Measurements from ENCODE around the gene PLA2G4A.

The PLA2G4A gene

DNA sequence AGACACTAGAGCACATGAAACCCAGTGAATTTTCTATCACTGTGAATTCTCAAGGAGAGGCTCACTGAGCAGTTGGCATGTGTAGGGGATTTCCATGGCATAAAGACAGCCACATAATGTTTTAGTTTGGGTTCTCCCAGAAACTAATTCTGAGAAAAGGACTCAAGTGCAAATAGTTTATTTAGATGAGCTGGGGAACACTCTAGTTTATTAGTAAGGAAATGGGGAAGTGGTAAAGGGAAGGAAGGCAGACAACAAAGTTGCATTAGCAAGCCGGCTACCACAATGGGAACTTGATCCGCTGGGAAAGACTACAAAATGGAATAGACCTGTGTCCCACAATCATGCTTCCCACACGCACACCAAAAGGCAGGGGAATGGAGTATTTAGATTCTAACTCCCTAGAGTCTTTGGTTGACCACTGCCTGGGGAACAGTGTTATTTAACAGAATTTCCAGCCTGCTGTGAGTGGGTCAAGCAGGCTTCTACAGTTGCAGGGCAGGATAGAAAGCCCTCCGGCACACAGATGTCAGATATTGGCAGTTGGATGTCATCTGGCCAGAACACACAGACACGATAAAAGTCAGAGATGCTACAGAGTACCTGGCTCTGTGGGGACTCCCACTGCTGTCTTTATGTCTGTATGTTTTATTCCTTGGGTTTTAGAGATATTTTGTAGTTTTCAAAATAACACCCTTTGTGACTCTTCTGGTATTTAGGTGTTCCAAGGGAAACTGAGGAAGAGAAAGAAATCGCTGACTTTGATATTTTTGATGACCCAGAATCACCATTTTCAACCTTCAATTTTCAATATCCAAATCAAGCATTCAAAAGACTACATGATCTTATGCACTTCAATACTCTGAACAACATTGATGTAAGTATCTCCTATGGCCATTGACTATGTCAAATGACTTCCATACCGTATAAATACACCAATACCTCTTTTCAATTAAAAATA lies 150.1 kb downstream of the PLA2G4A start:
- no peak for ATAC-seq
- DNase-seq, result no peak

DNA sequence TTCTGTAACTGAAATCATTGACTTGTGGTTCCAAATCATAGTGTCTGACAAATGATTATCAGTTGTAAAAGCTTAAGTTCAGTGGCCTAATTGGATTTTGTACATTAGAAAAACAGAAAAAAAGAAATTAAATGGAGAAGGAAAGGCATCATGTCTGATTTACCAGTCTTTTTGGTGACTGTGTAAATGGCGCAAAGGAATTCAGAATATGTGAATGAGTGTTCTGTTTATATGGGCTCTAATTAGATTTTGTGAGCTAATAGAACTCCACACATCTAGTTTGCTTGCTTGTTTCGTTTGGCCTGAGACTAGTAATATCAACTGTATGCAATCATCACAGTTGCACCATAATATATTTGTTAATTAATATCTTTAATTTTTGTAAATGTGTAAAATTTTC lies 151.7 kb downstream of the PLA2G4A start:
- ATAC-seq, result no peak
- DNase-seq, result no peak

DNA sequence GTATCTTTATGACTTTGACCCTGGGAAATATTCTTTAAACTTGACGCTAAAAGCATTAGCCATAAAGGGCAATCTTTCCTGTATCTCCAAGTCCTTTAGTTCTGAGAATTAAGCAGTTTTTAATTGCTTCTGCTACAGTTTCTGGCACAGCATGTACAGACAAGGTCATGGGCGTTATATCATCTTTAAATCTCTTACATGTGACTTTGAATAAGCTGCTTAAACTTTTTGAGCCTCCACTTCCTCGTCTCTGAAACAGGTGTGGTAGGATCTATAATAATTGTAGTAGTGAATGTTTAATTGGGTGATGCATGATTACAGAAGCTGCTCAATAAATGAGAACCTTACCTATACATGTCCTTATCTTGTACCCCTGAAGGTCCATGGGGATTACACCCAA lies 153.4 kb downstream of the PLA2G4A start:
- DNase-seq, result no peak
- ATAC-seq, result no peak

DNA sequence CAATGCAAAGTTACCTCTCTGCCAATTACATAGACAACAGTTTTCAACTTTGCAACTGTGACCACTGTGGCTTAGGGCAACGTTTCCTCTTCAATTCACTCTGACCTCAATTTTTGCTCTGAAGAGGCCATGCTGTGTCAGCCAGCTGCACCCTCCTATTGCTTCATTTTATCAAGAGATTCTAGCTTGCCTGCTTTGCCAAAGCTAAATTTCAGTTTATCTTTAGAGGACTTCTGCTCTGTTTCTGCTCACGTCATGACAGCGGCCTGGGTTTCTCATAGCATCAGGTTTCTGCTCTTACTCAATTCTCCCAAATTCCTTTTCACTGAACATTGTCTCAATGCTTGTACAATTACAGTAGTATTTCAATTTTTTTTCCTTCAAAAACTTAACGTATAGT lies 154.6 kb downstream of the PLA2G4A start:
- ATAC-seq (no peak), DNase-seq (no peak)

DNA sequence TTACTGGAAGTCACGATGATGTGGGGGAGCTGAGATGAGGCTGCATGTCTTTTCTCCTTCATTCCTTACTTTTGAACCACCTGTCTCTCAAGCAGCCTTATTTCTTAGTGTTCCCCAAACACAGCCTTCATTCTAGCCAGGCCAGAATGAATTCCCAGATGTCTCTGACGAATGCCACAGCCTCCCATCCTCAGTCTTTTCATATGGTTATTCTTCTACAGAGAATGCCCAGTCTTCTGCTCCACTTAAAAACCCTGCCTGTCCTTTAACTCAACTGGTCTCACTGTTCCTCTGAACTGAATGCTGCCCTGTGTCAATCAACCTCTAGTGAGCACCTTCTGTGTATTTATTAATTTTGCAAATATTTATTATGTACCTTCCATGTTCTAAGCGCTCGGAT lies 156.2 kb downstream of the PLA2G4A start:
- DNase-seq (no peak), ATAC-seq (no peak)

DNA sequence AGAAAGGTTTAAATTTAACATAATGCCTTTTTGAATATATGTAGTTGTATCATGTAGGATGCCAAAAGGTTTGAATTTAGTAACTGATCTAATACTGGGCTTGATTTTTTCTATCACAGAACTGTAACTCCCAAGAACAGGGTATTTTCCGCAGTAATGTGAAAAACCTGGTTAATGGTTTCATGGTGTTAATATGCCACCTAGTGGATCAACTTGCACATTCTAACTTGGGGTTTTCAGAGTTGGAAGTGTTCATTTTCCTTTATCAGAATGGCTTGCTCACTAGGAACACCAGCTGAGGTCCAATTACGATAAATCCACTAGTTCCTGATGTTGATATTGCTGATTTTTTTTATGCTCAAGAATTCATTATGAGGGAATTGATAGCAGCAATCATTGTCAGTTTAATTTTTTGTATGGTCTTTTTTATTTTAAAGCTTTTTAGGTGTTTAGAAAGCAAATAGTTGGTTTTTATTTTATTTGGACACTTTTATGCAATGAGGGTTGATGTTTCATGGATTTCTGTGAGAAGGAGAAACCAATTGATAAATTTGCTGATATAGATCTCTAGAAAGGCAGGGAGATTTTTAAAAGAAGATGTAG lies 157.2 kb downstream of the PLA2G4A start:
- DNase-seq (no peak), ATAC-seq (no peak)

DNA sequence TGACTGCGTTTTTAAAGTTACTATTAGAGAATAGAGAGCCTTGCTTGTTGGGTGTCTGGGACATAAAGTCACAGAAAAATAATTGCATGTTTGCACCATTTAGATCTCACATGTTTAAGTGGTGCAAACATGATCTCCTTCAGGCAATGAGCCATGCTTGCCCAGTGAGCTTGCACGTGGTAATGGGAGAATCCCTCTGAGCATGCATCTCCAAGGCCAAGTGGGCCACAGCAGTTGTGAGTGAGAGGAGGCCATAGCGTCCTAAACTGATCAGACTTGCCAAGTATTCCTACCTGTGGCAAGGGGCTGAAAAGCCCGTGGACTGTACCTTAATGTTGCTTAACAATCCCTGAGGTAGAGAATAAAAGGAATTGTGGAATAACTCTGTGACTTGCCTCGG lies 158.3 kb downstream of the PLA2G4A start:
- ATAC-seq, result no peak

DNA sequence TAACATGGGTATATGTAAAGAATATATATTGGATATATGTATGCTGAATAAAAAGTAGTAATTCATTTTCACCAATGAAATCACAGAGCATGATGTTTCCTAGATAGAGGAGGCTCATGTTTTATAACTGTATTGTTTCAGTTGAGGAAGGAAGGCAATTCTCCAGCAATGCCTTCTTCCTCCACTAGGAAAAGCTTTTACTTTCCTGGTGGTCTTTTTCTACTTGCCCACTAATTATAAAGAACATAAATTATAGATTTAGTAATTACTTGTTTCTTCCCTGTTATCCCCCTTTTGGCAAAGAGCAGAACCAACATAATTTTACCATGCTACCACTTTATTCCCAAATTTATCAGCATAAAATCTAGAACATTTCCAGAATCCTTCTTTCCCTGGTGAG lies 159.0 kb downstream of the PLA2G4A start:
- ATAC-seq, result no peak
- DNase-seq, result no peak

More for the DNA sequence above, 158.3 kb downstream of the PLA2G4A start:
- no peak for DNase-seq

DNA sequence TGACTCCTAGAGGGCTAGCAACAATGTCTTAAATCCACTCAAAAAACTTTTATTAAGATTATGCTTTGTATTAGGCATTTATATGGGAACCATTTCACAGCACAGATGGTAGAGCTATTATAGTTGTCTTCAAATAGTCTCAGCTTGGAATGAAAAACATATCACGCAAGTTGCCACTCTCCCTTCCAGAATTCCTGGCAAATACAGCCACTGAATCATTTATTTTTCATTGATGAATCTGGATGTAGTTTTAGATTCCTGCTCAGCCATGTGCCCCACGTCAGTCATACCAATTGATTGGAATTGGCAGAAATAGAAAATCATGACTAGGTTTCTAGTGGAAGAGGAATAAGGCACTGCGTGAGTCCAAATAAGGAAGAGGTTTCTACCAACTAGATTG lies 165.2 kb downstream of the PLA2G4A start:
- ATAC-seq, result no peak
- DNase-seq, result no peak

DNA sequence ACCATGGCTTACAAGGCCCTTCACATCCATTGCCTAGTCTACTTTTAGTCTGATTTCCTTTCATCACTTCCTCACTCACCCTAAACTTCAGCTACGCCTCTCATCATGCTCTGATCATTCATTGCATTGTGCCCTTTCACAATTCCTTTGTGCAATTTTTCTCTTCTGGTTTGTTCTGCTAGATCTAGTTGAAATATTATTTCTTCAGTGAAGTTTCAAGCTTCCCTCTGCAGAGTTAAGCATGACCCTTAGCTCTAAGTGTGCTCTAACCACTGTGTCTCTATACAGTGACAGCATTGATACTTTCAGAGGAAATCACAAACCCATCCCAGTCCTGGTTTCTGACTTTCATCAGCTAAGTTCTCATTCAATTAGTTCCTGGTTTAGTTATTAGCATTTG lies 166.1 kb downstream of the PLA2G4A start:
- ATAC-seq (no peak), DNase-seq (no peak)

DNA sequence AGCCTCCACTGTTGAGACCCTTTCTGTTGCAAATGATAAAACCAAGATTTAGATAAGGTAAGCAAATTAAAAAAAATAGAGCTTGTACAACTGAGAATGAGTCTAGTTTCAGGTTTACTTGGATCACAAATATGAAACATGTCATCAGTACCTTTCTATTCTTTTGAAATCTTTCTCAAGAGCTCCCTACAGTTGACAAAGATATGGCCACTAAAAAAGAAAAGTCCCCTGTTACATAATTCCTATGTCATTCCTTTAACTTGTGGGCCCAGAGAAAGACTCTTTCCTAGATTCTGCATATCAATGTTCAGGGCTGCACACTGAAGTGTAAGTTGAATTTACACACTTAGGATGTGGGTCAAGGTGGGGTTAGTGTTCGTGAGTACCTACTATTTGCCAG lies 168.1 kb downstream of the PLA2G4A start:
- DNase-seq (no peak), ATAC-seq (no peak)

DNA sequence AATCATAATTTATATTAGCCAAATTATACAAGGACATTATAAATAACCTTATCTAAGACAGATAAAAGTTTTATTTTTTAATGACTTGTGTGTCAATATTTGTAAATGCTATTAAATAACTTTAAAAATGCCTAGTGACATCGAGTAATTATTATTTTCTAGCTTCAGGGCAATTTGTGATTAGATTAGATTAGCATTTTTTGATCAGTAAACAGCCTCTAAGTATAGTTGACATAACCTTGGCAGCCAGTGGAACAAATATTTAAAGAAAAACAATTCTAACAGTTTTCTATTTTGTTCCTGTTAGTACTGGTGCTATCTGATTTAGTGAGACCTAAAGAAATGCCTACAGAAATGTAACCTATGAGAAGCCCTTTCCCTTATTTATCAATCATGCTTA lies 169.1 kb downstream of the PLA2G4A start:
- ATAC-seq (no peak), DNase-seq (no peak)

DNA sequence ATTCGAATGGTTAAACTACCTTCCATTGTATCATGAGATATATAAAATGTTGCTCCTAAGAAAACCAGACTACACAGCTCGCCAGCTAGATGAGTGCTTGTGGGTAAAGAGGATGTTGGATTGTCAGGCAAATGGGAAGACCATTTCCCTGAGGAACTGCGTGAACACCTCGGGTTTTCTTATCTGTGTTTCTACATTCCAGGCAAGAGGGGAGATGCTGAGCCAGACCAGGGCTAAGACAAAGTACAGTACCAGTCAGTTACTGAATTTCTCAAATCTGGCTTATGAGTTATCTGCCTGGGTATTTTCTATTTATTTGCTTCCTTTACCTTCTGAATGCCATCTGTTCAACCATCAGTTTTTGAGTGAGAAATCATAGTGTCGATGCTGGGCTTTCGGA lies 170.8 kb downstream of the PLA2G4A start:
- ATAC-seq (no peak), DNase-seq (no peak)

DNA sequence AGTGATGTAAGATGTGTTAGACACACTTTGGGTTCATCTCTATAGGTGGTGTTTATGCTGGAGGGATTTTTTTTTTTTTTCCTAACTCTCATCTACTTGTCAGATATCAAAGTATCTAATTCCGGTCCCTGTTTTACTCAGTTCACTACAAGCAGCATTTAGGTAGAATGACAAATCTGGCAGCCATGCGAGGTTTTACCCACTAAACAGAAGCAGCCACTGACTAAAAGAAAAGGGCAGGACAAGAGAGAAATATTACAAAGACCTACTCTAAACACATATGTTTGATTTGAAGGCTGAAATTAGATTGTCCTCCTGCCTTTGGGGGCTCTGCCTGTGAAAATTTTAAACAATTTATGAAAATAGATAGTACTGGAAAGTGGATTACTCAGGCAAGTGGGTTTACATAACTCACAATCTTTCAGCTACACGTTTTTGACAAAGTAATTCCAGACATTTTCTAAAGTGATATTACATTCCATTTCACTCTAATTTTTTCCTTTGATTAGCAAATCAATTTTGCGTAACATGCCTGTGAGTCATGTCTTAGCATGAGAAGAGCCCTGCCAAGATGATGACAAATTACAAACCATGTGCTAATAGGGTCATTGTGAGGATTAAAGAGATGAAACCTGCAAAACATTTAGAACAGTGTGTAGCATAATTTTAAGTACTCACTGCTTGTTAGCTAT lies 172.6 kb downstream of the PLA2G4A start:
- no peak for ATAC-seq
- no peak for DNase-seq

DNA sequence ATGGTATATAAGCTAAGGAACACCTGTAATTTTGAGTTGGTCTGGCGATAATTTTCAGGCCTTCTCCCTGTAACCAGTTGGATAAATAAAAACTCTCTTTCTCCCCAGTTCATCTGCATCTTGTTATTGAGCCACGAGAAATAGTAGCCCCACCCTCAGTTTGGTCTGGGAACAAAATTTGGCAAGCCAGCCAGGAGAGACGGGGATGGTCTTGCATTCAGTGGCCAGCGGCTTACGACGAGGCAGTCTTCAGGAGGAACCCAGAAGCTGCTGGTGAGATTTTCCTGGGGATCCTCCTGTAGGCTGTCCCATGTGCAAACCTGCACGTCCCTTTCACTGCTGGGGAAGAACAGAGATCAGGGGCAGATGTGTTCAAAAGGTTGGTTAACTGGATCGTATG lies 174.6 kb downstream of the PLA2G4A start:
- DNase-seq (no peak), ATAC-seq (no peak)

DNA sequence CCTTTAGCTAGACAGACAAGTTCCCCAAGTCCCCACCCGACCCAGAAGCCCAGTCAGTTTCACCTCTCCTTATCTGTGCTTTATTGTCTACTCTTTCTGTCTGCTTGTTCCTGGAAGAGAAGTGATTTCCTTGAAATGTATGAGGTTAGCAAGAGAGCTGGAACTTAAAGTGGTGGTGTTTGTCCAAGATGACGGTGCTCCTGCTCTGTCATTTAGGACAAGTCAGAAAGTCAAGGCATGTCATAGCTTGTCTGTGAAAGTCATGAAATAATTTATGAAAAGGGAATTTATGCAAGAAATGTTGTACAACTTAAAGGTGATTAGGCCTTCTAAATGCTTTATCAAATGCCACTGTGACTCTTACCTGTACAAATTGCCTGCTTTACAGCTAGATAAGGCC lies 178.1 kb downstream of the PLA2G4A start:
- ATAC-seq, result no peak
- DNase-seq, result no peak

DNA sequence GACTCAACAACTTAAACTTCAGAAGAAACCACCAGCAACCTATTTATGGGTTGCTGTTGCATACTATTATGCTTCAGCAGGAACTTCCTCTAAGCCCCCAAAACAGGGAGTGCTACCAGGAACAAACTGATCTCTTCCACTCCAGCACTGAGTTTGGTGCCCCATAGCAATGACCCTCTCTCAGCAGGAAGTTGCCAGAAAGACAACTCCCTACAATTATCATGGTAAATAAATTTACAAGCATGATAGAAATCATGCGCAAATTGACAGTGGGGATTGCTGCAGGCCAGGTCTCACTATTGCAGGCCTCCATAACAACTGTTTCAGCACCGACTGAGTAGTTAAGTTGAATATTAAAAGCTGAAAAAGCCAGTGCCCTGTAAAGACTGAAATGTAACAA lies 180.6 kb downstream of the PLA2G4A start:
- DNase-seq (no peak), ATAC-seq (no peak)

DNA sequence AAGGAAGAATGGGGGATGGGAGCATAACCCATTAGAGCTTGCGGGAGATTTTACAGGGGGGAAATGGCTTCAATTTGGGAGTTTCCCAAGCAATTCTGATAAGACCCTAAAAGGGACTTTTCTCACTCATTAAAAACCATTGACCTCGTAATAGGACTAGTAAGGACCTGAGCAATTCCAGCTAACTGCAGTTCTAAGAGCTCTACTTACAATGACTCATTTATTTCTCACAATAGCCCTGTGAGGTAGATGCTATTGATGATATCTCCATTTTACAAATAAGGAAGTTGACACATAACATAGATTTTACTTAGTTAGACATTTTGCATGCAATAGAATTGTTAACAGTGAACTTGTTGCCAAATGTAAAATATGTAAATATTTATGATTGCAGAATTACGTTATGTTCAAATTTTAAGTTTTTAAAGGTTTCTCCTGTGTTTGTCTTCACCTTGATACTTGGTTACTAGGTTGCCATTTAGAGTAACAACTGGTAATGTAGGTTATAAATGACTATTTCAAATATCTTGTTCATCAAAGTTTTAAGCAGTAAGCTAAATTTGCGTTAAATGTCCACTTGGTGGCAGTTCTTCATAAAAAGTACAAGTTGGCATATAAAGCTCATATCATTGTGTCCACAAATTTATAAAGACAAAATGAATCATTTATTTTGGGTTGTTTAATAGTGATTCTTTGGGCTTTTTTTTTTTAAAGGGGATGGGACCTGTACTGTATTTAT lies 182.0 kb downstream of the PLA2G4A start:
- DNase-seq, result no peak
- no peak for ATAC-seq

DNA sequence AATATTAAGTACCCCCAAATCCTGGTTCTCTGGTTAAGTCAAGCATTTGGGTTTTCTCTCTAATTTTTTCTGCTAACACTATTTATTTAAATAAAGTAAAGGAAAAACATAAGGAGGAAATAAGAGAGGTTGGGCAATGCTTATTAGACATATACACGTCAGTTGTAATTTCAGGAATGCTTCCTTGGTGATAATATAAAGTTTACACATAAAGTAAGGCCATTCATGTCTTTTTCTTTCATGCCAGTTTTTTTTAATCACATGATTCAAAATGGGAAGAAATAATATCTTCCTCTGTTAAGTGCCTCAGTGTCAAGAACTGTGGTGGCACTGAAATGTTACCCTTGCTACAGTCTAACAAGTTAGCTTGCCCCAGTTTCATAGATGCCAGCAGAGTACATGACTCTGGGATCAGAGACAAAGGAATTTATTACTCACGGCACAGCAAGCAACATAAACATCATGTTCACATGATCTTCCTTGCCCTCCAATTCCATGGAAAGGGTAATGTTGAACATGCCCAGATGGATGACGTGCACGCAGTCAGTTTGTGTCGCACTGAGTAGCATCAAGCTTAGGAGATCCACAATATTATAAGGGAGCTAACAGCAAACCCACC lies 184.9 kb downstream of the PLA2G4A start:
- DNase-seq (no peak), ATAC-seq (no peak)

DNA sequence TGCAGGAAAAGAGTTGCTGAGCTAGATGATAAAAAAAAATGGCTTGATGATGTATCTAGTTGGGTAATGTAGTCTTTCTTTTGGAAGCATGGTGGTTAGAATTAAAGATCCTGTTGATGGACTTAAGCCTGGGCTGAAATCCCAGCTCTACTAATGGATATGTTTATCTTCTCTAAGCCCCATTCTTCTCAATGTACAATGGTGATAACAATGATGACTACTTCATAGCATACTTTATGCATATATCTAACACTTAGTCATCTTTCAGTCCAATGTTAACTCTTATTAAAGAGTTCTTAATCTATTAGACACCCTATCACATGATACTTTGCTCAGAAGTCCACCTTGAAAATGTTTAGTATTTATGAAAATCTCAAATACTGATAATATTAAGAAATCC lies 189.5 kb downstream of the PLA2G4A start:
- DNase-seq, result no peak
- no peak for ATAC-seq

DNA sequence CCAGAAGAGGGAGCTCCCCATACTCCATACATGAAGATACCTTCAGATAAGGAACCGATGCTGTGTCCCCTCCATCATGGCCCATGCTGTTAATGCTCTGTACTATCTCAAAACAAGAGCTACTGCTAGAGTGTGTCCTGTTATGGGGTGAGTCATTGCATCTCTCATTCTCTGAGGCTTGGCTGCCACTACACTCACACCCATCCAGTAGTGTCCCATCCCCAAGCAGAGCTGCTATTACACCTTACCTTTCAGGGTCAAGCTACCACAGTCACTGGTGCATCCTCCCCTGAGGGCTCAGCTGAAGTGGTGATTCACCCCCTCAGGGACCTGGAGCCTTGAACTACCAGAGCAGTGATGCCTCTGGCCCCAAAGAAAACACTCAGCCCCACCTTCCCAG lies 198.5 kb downstream of the PLA2G4A start:
- ATAC-seq, result no peak
- no peak for DNase-seq

DNA sequence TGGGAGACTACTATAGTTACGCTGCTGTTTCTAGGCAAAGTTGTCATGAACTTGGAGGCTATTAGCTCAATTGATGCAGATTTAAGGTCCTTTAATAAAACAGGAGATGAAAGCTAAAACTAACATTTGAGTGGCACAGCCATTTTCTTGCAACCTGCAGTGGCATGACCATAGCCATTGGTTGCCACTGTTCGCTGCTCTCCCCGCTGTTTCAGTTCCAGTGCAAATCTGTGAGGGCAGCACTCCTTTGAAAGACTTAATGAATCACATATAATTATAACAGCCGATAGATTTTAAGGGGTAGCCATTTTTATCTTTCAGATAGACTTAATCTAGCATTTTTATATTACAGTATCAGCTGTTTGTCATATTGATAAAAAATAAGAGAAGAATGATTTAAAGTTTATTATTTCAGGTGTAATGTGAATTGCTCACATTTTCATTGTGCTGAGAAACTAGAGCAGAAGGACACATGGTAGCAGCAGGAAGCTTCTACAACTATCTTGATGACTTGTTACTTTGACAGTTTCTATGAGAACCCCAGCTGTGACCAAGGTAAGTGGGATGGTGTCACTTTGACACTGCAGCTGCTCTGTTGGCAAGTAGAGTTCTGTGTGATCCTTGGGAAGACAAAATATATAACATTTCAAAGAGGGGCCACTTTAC lies 203.7 kb downstream of the PLA2G4A start:
- ATAC-seq (no peak), DNase-seq (no peak)

All from stimulated activated naive CD8-positive, alpha-beta T cell treated with anti-CD3 and anti-CD28 coated beads, Interleukin-15, Interleukin-2, amounts not matched to agents 100 U/mL and 50 U/mL, for 24 hours (primary cell).